RWPE2 (cell line): ENCODE data around the gene RFC5.

Experiments used
- ATAC-seq: fragments of 200-7000 bp; cut with Tn5 transposase; 3 replicates; pipeline ENCODE4 v1.9.1; 2021; ENCODE audit warnings: low read depth
- DNase-seq: peaks from one replicate; pipeline ENCODE4 v3.0.0-alpha.2; 2020; ENCODE audit warnings: low spot score
- H3K27ac ChIP-seq: fragments of 450-650 bp; 2 replicates; pipeline ENCODE4 v1.5.1; 2017; ENCODE audit warnings: mild to moderate bottlenecking; ENCODE audit not compliant: poor library complexity, severe bottlenecking
- H3K27me3 ChIP-seq: fragments of 250-450 bp; sonication (Bioruptor Pico); 2 replicates; pipeline ENCODE4 v1.5.1; 2021; ENCODE audit warnings: mild to moderate bottlenecking, moderate library complexity; ENCODE audit not compliant: insufficient read depth, poor library complexity, severe bottlenecking
- H3K36me3 ChIP-seq: fragments of 250-450 bp; sonication (Bioruptor Pico); 2 replicates; pipeline ENCODE4 v1.5.1; 2020; ENCODE audit warnings: low read depth, mild to moderate bottlenecking, moderate library complexity
- H3K4me1 ChIP-seq: fragments of 250-450 bp; sonication (Bioruptor Pico); 2 replicates; pipeline ENCODE4 v1.5.1; 2021; ENCODE audit warnings: mild to moderate bottlenecking, moderate library complexity; ENCODE audit not compliant: insufficient read depth, poor library complexity, severe bottlenecking
- H3K4me3 ChIP-seq: fragments of 250-450 bp; sonication (Bioruptor Pico); 2 replicates; pipeline ENCODE4 v1.5.1; 2021; ENCODE audit warnings: mild to moderate bottlenecking, moderate library complexity; ENCODE audit not compliant: severe bottlenecking
- H3K9me3 ChIP-seq: fragments of 250-450 bp; sonication (Bioruptor Pico); 2 replicates; pipeline ENCODE4 v1.5.1; 2021; ENCODE audit warnings: mild to moderate bottlenecking, moderate library complexity; ENCODE audit not compliant: severe bottlenecking
- CTCF ChIP-seq: fragments of 450-650 bp; IDR thresholded peaks from one replicate; pipeline ENCODE4 v1.5.1; 2017; ENCODE audit warnings: mild to moderate bottlenecking, moderate library complexity; ENCODE audit not compliant: poor library complexity, severe bottlenecking

RFC5 gene

GRCh38 chr12:118061873-118062843 lies 45.7 kb downstream of the RFC5 start:
- TF ChIP-seq CTCF, result no peak
- peak overlapping the region; percentile 89 for H3K27ac ChIP-seq
- peaks cover 17% of the 10 kb centered on the region for H3K4me1 ChIP-seq
- no peaks in the 10 kb centered on the region for H3K27me3 ChIP-seq
- peak; percentile 64 for ATAC-seq
- H3K9me3 ChIP-seq, result no peaks in the 10 kb centered on the region
- peak overlapping the region; percentile 82 for H3K4me3 ChIP-seq
- peaks cover 3% of the 10 kb centered on the region; the same call in 1 of the 2 replicates for H3K36me3 ChIP-seq
- no peak for DNase-seq

GRCh38 chr12:118063576-118064391 lies 47.3 kb downstream of the RFC5 start:
- no peak for ATAC-seq
- peaks cover 3% of the 10 kb centered on the region; the same call in 1 of the 2 replicates for H3K36me3 ChIP-seq
- H3K27me3 ChIP-seq, result no peaks in the 10 kb centered on the region
- no peak for DNase-seq
- H3K4me1 ChIP-seq, result peaks cover 17% of the 10 kb centered on the region
- no peak overlapping the region for H3K4me3 ChIP-seq
- no peaks in the 10 kb centered on the region for H3K9me3 ChIP-seq
- H3K27ac ChIP-seq, result peak overlapping the region; percentile 89
- TF ChIP-seq CTCF, result no peak

DNA sequence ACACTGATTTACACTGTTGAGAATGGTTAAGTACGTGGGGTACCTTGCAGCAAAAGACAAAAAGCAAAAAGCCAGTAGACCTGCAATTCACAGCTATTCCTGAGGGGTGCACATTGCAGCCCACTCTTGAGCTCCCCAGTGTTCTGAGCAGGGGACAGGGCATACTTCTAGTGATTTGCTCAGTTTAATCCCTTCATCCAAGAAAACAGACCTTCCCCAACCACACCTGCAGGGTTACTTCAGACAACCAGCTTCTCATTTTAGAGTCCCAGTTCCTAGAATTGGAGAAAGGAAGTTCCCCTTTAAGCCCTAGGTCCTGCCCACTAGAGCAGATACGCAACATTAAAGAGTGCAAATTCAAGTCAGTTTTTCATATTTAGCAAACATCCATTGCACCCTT lies 48.1 kb downstream of the RFC5 start:
- no peak for TF ChIP-seq CTCF
- DNase-seq (no peak), ATAC-seq (no peak)
- H3K27ac ChIP-seq, result no peak overlapping the region
- peaks cover 13% of the 10 kb centered on the region for H3K4me1 ChIP-seq
- H3K27me3 ChIP-seq, result no peaks in the 10 kb centered on the region
- no peaks in the 10 kb centered on the region for H3K9me3 ChIP-seq
- no peaks in the 10 kb centered on the region for H3K36me3 ChIP-seq
- H3K4me3 ChIP-seq, result no peak overlapping the region

DNA sequence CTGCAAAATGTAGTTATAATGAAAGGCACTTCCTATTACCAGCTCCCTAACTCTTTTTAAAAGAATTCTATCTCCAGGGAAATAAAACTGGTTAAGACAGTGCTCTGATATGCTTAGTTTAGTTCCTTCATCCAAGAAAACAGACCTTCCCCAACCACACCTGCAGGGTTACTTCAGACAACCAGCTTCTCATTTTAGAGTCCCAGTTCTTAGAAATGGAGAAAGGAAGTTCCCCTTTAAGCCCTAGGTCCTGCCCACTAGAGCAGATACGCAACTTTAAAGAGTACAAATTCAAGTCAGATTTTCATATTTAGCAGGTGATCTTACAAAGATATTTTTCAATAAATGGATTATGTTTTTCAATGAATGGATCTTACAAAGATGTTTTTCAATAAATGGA lies 48.9 kb downstream of the RFC5 start:
- Histone ChIP-seq H3K4me3 (no peak overlapping the region), H3K9me3 (no peaks in the 10 kb centered on the region), H3K27ac (no peak overlapping the region), H3K27me3 (no peaks in the 10 kb centered on the region), H3K4me1 (peaks cover 13% of the 10 kb centered on the region), H3K36me3 (no peaks in the 10 kb centered on the region)
- DNase-seq, result no peak
- TF ChIP-seq CTCF, result no peak
- ATAC-seq, result no peak
